ENCODE data around the gene CELF2.
"Not testable (repeated sequence)": the region's sequence is repeated elsewhere in the genome, so short reads cannot be mapped to it uniquely, and the experiment has no call there.

CELF2 gene

GRCh38 chr10:11351801-11352200 is 334.1 kb downstream of the CELF2 start:
- no peaks in the 10 kb centered on the region for H3K36me3 ChIP-seq (ENCODE audit: insufficient read depth, low read length)
- 95% methylated on average over 9 of the region's 9 CpGs for WGBS
- no peak overlapping the region for H3K4me3 ChIP-seq (ENCODE audit: low read length)

GRCh38 chr10:11353006-11353896 is 335.6 kb downstream of the CELF2 start:
- H3K9ac ChIP-seq (ENCODE audit: low read depth, low read length), result no peak overlapping the region
- no peaks in the 10 kb centered on the region for H3K36me3 ChIP-seq (ENCODE audit: insufficient read depth, low read length)
- no peaks in the 10 kb centered on the region for H3K27me3 ChIP-seq (ENCODE audit: insufficient read depth, low read length)
- peaks cover 3% of the 10 kb centered on the region; the same call in 1 of the 2 replicates for H3K9me3 ChIP-seq (ENCODE audit: insufficient read depth, low read depth, low read length)
- no peaks in the 10 kb centered on the region for H3K4me1 ChIP-seq (ENCODE audit: insufficient read depth, low read length)
- no peak overlapping the region for H3K4me3 ChIP-seq (ENCODE audit: low read length)
- WGBS, result 90% methylated on average over 11 of the region's 12 CpGs
- no peak overlapping the region for H3K27ac ChIP-seq (ENCODE audit: low read depth, low read length)

More at GRCh38 chr10:11351801-11352200, 334.1 kb downstream of the CELF2 start:
- Histone ChIP-seq H3K9me3 (ENCODE audit: insufficient read depth, low read depth, low read length) (peaks cover 3% of the 10 kb centered on the region; the same call in 1 of the 2 replicates), H3K9ac (ENCODE audit: low read depth, low read length) (no peak overlapping the region), H3K27ac (ENCODE audit: low read depth, low read length) (no peak overlapping the region), H3K27me3 (ENCODE audit: insufficient read depth, low read length) (no peaks in the 10 kb centered on the region), H3K4me1 (ENCODE audit: insufficient read depth, low read length) (no peaks in the 10 kb centered on the region)

- 93% methylated on average over 5 of the region's 5 CpGs for WGBS
- peaks cover 3% of the 10 kb centered on the region; the same call in 1 of the 2 replicates for H3K9me3 ChIP-seq (ENCODE audit: insufficient read depth, low read depth, low read length)
- no peak overlapping the region for H3K27ac ChIP-seq (ENCODE audit: low read depth, low read length)
- H3K27me3 ChIP-seq (ENCODE audit: insufficient read depth, low read length), result no peaks in the 10 kb centered on the region
- no peak overlapping the region for H3K4me3 ChIP-seq (ENCODE audit: low read length)
- H3K36me3 ChIP-seq (ENCODE audit: insufficient read depth, low read length), result no peaks in the 10 kb centered on the region
- H3K4me1 ChIP-seq (ENCODE audit: insufficient read depth, low read length), result no peaks in the 10 kb centered on the region
- H3K9ac ChIP-seq (ENCODE audit: low read depth, low read length), result no peak overlapping the region
Observed at GRCh38 chr10:11354823-11355222, 337.2 kb downstream of the CELF2 start.

GRCh38 chr10:11355592-11355991 is 337.9 kb downstream of the CELF2 start:
- Histone ChIP-seq H3K27me3 (ENCODE audit: insufficient read depth, low read length) (no peaks in the 10 kb centered on the region), H3K9ac (ENCODE audit: low read depth, low read length) (no peak overlapping the region), H3K27ac (ENCODE audit: low read depth, low read length) (no peak overlapping the region), H3K36me3 (ENCODE audit: insufficient read depth, low read length) (no peaks in the 10 kb centered on the region), H3K4me3 (ENCODE audit: low read length) (no peak overlapping the region), H3K4me1 (ENCODE audit: insufficient read depth, low read length) (no peaks in the 10 kb centered on the region), H3K9me3 (ENCODE audit: insufficient read depth, low read depth, low read length) (peaks cover 3% of the 10 kb centered on the region; the same call in 1 of the 2 replicates)
- WGBS, result 90% methylated on average over 6 of the region's 7 CpGs

GRCh38 chr10:11357439-11357838 is 339.8 kb downstream of the CELF2 start:
- Histone ChIP-seq H3K36me3 (ENCODE audit: insufficient read depth, low read length) (no peaks in the 10 kb centered on the region), H3K4me3 (ENCODE audit: low read length) (no peak overlapping the region), H3K4me1 (ENCODE audit: insufficient read depth, low read length) (no peaks in the 10 kb centered on the region), H3K9ac (ENCODE audit: low read depth, low read length) (no peak overlapping the region), H3K9me3 (ENCODE audit: insufficient read depth, low read depth, low read length) (no peaks in the 10 kb centered on the region; the same call in 1 of the 2 replicates), H3K27ac (ENCODE audit: low read depth, low read length) (no peak overlapping the region), H3K27me3 (ENCODE audit: insufficient read depth, low read length) (no peaks in the 10 kb centered on the region)
- 85% methylated on average over 3 of the region's 3 CpGs for WGBS

GRCh38 chr10:11358011-11358410 is 340.3 kb downstream of the CELF2 start:
- Histone ChIP-seq H3K4me3 (ENCODE audit: low read length) (no peak overlapping the region), H3K27me3 (ENCODE audit: insufficient read depth, low read length) (no peaks in the 10 kb centered on the region), H3K9ac (ENCODE audit: low read depth, low read length) (no peak overlapping the region), H3K9me3 (ENCODE audit: insufficient read depth, low read depth, low read length) (no peaks in the 10 kb centered on the region), H3K4me1 (ENCODE audit: insufficient read depth, low read length) (no peaks in the 10 kb centered on the region), H3K36me3 (ENCODE audit: insufficient read depth, low read length) (no peaks in the 10 kb centered on the region), H3K27ac (ENCODE audit: low read depth, low read length) (no peak overlapping the region)
- WGBS, result 92% methylated on average over 3 of the region's 3 CpGs

GRCh38 chr10:11358923-11359575 is 341.4 kb downstream of the CELF2 start:
- no peak overlapping the region for H3K27ac ChIP-seq (ENCODE audit: low read depth, low read length)
- H3K36me3 ChIP-seq (ENCODE audit: insufficient read depth, low read length), result no peaks in the 10 kb centered on the region
- H3K4me3 ChIP-seq (ENCODE audit: low read length), result no peak overlapping the region
- H3K27me3 ChIP-seq (ENCODE audit: insufficient read depth, low read length), result no peaks in the 10 kb centered on the region
- H3K9ac ChIP-seq (ENCODE audit: low read depth, low read length), result no peak overlapping the region
- WGBS, result 89% methylated on average over 4 of the region's 4 CpGs
- H3K4me1 ChIP-seq (ENCODE audit: insufficient read depth, low read length), result no peaks in the 10 kb centered on the region
- no peaks in the 10 kb centered on the region for H3K9me3 ChIP-seq (ENCODE audit: insufficient read depth, low read depth, low read length)

GRCh38 chr10:11359869-11360268 is 342.2 kb downstream of the CELF2 start:
- Histone ChIP-seq H3K27me3 (ENCODE audit: insufficient read depth, low read length) (no peaks in the 10 kb centered on the region), H3K9me3 (ENCODE audit: insufficient read depth, low read depth, low read length) (no peaks in the 10 kb centered on the region), H3K27ac (ENCODE audit: low read depth, low read length) (no peak overlapping the region), H3K4me3 (ENCODE audit: low read length) (no peak overlapping the region), H3K36me3 (ENCODE audit: insufficient read depth, low read length) (no peaks in the 10 kb centered on the region), H3K4me1 (ENCODE audit: insufficient read depth, low read length) (no peaks in the 10 kb centered on the region), H3K9ac (ENCODE audit: low read depth, low read length) (no peak overlapping the region)
- 94% methylated on average over 3 of the region's 3 CpGs for WGBS

GRCh38 chr10:11363497-11363896 is 345.8 kb downstream of the CELF2 start:
- Histone ChIP-seq H3K9me3 (ENCODE audit: insufficient read depth, low read depth, low read length) (no peaks in the 10 kb centered on the region), H3K36me3 (ENCODE audit: insufficient read depth, low read length) (no peaks in the 10 kb centered on the region), H3K27ac (ENCODE audit: low read depth, low read length) (no peak overlapping the region), H3K27me3 (ENCODE audit: insufficient read depth, low read length) (no peaks in the 10 kb centered on the region), H3K4me1 (ENCODE audit: insufficient read depth, low read length) (no peaks in the 10 kb centered on the region), H3K9ac (ENCODE audit: low read depth, low read length) (no peak overlapping the region), H3K4me3 (ENCODE audit: low read length) (no peak overlapping the region)
- WGBS, result 92% methylated on average over 7 of the region's 7 CpGs

- no peak overlapping the region for H3K27ac ChIP-seq (ENCODE audit: low read depth, low read length)
- WGBS, result 100% methylated on average over 1 of the region's 1 CpG
- H3K4me3 ChIP-seq (ENCODE audit: low read length), result no peak overlapping the region
- H3K9ac ChIP-seq (ENCODE audit: low read depth, low read length), result no peak overlapping the region
- no peaks in the 10 kb centered on the region for H3K27me3 ChIP-seq (ENCODE audit: insufficient read depth, low read length)
- H3K9me3 ChIP-seq (ENCODE audit: insufficient read depth, low read depth, low read length), result no peaks in the 10 kb centered on the region
- H3K36me3 ChIP-seq (ENCODE audit: insufficient read depth, low read length), result no peaks in the 10 kb centered on the region
- H3K4me1 ChIP-seq (ENCODE audit: insufficient read depth, low read length), result no peaks in the 10 kb centered on the region
Observed at GRCh38 chr10:11364241-11364640, 346.6 kb downstream of the CELF2 start.

- not testable (repeated sequence) for H3K36me3 ChIP-seq (ENCODE audit: insufficient read depth, low read length); H3K27ac ChIP-seq (ENCODE audit: low read depth, low read length); H3K27me3 ChIP-seq (ENCODE audit: insufficient read depth, low read length); H3K9ac ChIP-seq (ENCODE audit: low read depth, low read length); H3K4me1 ChIP-seq (ENCODE audit: insufficient read depth, low read length); H3K4me3 ChIP-seq (ENCODE audit: low read length); H3K9me3 ChIP-seq (ENCODE audit: insufficient read depth, low read depth, low read length)
- WGBS, result 99% methylated on average over 3 of the region's 4 CpGs
Observed at GRCh38 chr10:11366889-11367288, 349.2 kb downstream of the CELF2 start.

Data from HUES64 (cell line).